Tibial nerve (tissue), 4 donors: ENCODE results near the gene RAB11FIP4.

Experiments
- CTCF ChIP-seq, 5 experiments: fragments of 200-600 bp in 3 of 5; fragments of 450-650 bp in 2 of 5; sonication (generic) in 3 of 5; IDR thresholded peaks; one replicate each; pipeline ENCODE4 v1.5.1; 2016 to 2019; ENCODE audit warnings: antibody characterized with exemption in 5 of 5, mild to moderate bottlenecking in 3 of 5, moderate library complexity in 2 of 5
- EP300 ChIP-seq, 2 donors: sonication (generic); formaldehyde crosslinking; IDR thresholded peaks; one replicate each; pipeline ENCODE4 v1.6.1; 2017; ENCODE audit warnings: antibody characterized with exemption in 2 of 2, mild to moderate bottlenecking in 1 of 2
- POLR2A ChIP-seq, 2 donors: fragments of 450-650 bp; IDR thresholded peaks; one replicate each; pipeline ENCODE4 v1.6.1; 2017; ENCODE audit warnings: antibody characterized with exemption in 2 of 2, mild to moderate bottlenecking in 2 of 2, moderate library complexity in 2 of 2

- TF ChIP-seq POLR2A (IDR thresholded peaks at IDR 0.05) = no peak
- TF ChIP-seq CTCF (IDR thresholded peaks at IDR 0.05) = no peak
- TF ChIP-seq EP300 (IDR thresholded peaks at IDR 0.05) = no peak
These were observed 155.2 kb downstream of the RAB11FIP4 start for GRCh38 chr17:31546650-31547049.
